IMR-90 (cell line): ENCODE results near the gene MRPL10. TPM values are rescaled to one million over a fixed set of nuclear protein-coding genes. Genes with fewer than 3 reads are reported as not detected.

Experiments
- ATAC-seq: fragments of 200-7000 bp; cut with Tn5 transposase; 2 replicates; pipeline ENCODE4 v1.9.1; 2020; ENCODE audit warnings: low read depth, mild to moderate bottlenecking, moderate library complexity
- BruUV-seq: library from RNA; stranded (reverse); fragments of 400-500 nt; replicated peaks from 2 replicates; lab custom pipeline; 2021; lab: Mats Ljungman, UMichigan
- CTCF ChIA-PET: fragments of 300-600 bp; formaldehyde crosslinking; extraction: SDS; loops from one replicate; lab custom pipeline; 2021; ENCODE audit warnings: antibody characterized with exemption; lab: Yijun Ruan, JAX
- POLR2A ChIA-PET: fragments of 300-600 bp; sonication (Branson Sonifier 250); formaldehyde crosslinking; loops from one replicate; lab custom pipeline; 2022; ENCODE audit warnings: antibody characterized with exemption; ENCODE audit not compliant: unreplicated experiment; lab: Charles Lee
- DNase-seq: peaks from one replicate; pipeline ENCODE4 v3.0.0; 2013
- H2AFZ ChIP-seq: replicated peaks from 2 replicates; pipeline ENCODE3; 2013; ENCODE audit warnings: low read length, mild to moderate bottlenecking; ENCODE audit not compliant: poor library complexity
- H2AK5ac ChIP-seq: 2 replicates; pipeline ENCODE4 v1.6.1; 2013; ENCODE audit warnings: low read depth, low read length, inconsistent platforms
- H2AK9ac ChIP-seq: replicated peaks from 2 replicates; pipeline ENCODE3; 2013; ENCODE audit warnings: mild to moderate bottlenecking, low read depth, low read length, moderate library complexity; ENCODE audit not compliant: poor library complexity
- H2BK120ac ChIP-seq: 2 replicates; pipeline ENCODE4 v1.6.1; 2013; ENCODE audit warnings: low read depth, low read length, inconsistent platforms
- H2BK15ac ChIP-seq: 3 replicates; pipeline ENCODE4 v1.6.1; 2013; ENCODE audit warnings: low read depth, low read length, inconsistent platforms
- H2BK20ac ChIP-seq: 2 replicates; pipeline ENCODE4 v1.6.1; 2013; ENCODE audit warnings: low read depth, mild to moderate bottlenecking, inconsistent platforms, low read length, moderate library complexity
- H2BK5ac ChIP-seq: 2 replicates; pipeline ENCODE4 v1.6.1; 2013; ENCODE audit warnings: mild to moderate bottlenecking, low read depth, low read length, inconsistent platforms; ENCODE audit not compliant: poor library complexity, severe bottlenecking
- H3K14ac ChIP-seq: replicated peaks from 2 replicates; pipeline ENCODE4 v1.6.1; 2013; ENCODE audit warnings: low read depth, low read length, inconsistent platforms
- H3K18ac ChIP-seq: 2 replicates; pipeline ENCODE4 v1.6.1; 2013; ENCODE audit warnings: low read depth, low read length, control low read depth
- H3K23ac ChIP-seq: 2 replicates; pipeline ENCODE4 v1.6.1; 2013; ENCODE audit warnings: low read depth, low read length, inconsistent platforms
- H3K27ac ChIP-seq: 2 replicates; pipeline ENCODE4 v1.5.1; 2013; ENCODE audit warnings: mild to moderate bottlenecking, control low read depth, low read length; ENCODE audit not compliant: insufficient read depth
- H3K27me3 ChIP-seq: 2 replicates; pipeline ENCODE4 v1.6.1; 2013; ENCODE audit warnings: low read length; ENCODE audit not compliant: control insufficient read depth, insufficient read depth
- H3K36me3 ChIP-seq: 2 replicates; pipeline ENCODE4 v1.6.1; 2013; ENCODE audit warnings: low read length, mixed read lengths; ENCODE audit not compliant: control insufficient read depth, insufficient read depth
- H3K4ac ChIP-seq: 2 replicates; pipeline ENCODE4 v1.6.1; 2013; ENCODE audit warnings: low read depth, low read length, inconsistent platforms
- H3K4me1 ChIP-seq: 2 replicates; pipeline ENCODE4 v1.6.1; 2013; ENCODE audit warnings: low read length, mixed read lengths; ENCODE audit not compliant: control insufficient read depth, insufficient read depth
- H3K4me2 ChIP-seq: 2 replicates; pipeline ENCODE4 v1.6.1; 2013; ENCODE audit warnings: low read depth, mild to moderate bottlenecking, control low read depth, low read length, moderate library complexity
- H3K4me3 ChIP-seq: 2 replicates; pipeline ENCODE4 v1.5.1; 2013; ENCODE audit warnings: low read depth, mild to moderate bottlenecking, control low read depth, low read length, moderate library complexity; ENCODE audit not compliant: insufficient read depth
- H3K56ac ChIP-seq: 2 replicates; pipeline ENCODE4 v1.6.1; 2013; ENCODE audit warnings: low read length, inconsistent platforms; ENCODE audit not compliant: insufficient read depth; ENCODE audit errors: extremely low read depth
- H3K79me1 ChIP-seq, 2 experiments: 2 replicates each; pipeline ENCODE4 v1.6.1; 2013; ENCODE audit warnings: low read length in 2 of 2, inconsistent platforms in 1 of 2, low read depth in 1 of 2
- H3K9ac ChIP-seq: 2 replicates; pipeline ENCODE4 v1.6.1; 2013; ENCODE audit warnings: low read depth, low read length, control low read depth
- H3K9me1 ChIP-seq: 2 replicates; pipeline ENCODE4 v1.6.1; 2013; ENCODE audit warnings: low read length, inconsistent platforms; ENCODE audit not compliant: insufficient read depth
- H3K9me3 ChIP-seq: 2 replicates; pipeline ENCODE4 v1.6.1; 2013; ENCODE audit warnings: low read length; ENCODE audit not compliant: control insufficient read depth, insufficient read depth
- H4K20me1 ChIP-seq: 2 replicates; pipeline ENCODE4 v1.6.1; 2013; ENCODE audit warnings: low read length, inconsistent platforms; ENCODE audit not compliant: insufficient read depth
- H4K5ac ChIP-seq: 2 replicates; pipeline ENCODE4 v1.6.1; 2013; ENCODE audit warnings: mild to moderate bottlenecking, low read depth, low read length, control low read depth
- H4K8ac ChIP-seq, 2 experiments: 2 replicates each; pipeline ENCODE4 v1.6.1; 2013; ENCODE audit warnings: low read depth in 2 of 2, low read length in 2 of 2, control low read depth in 1 of 2, inconsistent platforms in 1 of 2
- H4K91ac ChIP-seq: 2 replicates; pipeline ENCODE4 v1.6.1; 2013; ENCODE audit warnings: low read depth, low read length, inconsistent platforms; ENCODE audit not compliant: insufficient read depth
- CTCF ChIP-seq: conservative IDR thresholded peaks from 2 replicates; pipeline ENCODE4 v1.5.1; 2012; ENCODE audit warnings: mild to moderate bottlenecking, low read depth, low read length, improper control_type of control experiment
- MAZ ChIP-seq: IDR thresholded peaks from 2 replicates; pipeline ENCODE4 v1.6.1; 2012; ENCODE audit warnings: low read depth, mild to moderate bottlenecking, low read length, improper control_type of control experiment, moderate library complexity, borderline replicate concordance
- RFX5 ChIP-seq: IDR thresholded peaks from 2 replicates; pipeline ENCODE4 v1.8.0; 2012; ENCODE audit warnings: low read depth, mild to moderate bottlenecking, low read length, moderate library complexity
- SMC3 ChIP-seq: fragments of 150-350 bp; IDR thresholded peaks from 2 replicates; pipeline ENCODE4 v1.6.1; 2016; ENCODE audit warnings: low read depth, mild to moderate bottlenecking, antibody characterized with exemption, low read length, moderate library complexity
- WGBS, 2 experiments: methylation state at CpG; one replicate each; pipeline versions ENCODE4 v1.1.5 to v1.1.7; 2013; ENCODE audit warnings: missing lambda C conversion rate in 2 of 2; ENCODE audit not compliant: insufficient read length in 1 of 2; ENCODE audit errors: extremely low coverage in 2 of 2; 5-methylcytosine and 5-hydroxymethylcytosine counted together
- dilution Hi-C: fragments of 300-500 bp; cut with HindIII; formaldehyde crosslinking; loops from one replicate; pipeline ENCODE4 v1.14.3; 2018; ENCODE audit warnings: low sequenced_read_pairs; ENCODE audit not compliant: unreplicated experiment
- in situ Hi-C: fragments of 300-500 bp; cut with MboI; formaldehyde crosslinking; loops from 3 replicates; pipeline ENCODE4 v1.14.3; 2019; ENCODE audit warnings: low sequenced_read_pairs, inconsistent platforms, mixed read lengths
- intact Hi-C: fragments of 100-400 bp; cut with micrococcal nuclease; formaldehyde crosslinking; loops from 2 replicates; pipeline ENCODE4 v1.10.0; 2022
- polyA plus RNA-seq, 3 experiments: library from polyadenylated mRNA; depleted of rRNA; stranded (reverse); fragments of >200 nt; gene quantifications; 2 replicates each; pipeline ENCODE4 v1.2.3, GENCODE V29; 2012; ENCODE audit warnings: low replicate concordance in 1 of 3
- total RNA-seq: library from RNA; depleted of rRNA; stranded (reverse); fragments of >200 nt; gene quantifications from 2 replicates; pipeline ENCODE4 v1.2.3, GENCODE V29; 2012

The MRPL10 gene
- total and polyA plus RNA-seq, 2 of the 4 experiments (the other 2 are of a cell fraction), result 32.3 to 61.8 TPM

- H3K4me1 ChIP-seq, result no peaks in the 10 kb centered on the region
- no peak overlapping the region for H2AFZ ChIP-seq
- H3K56ac ChIP-seq, result no peak overlapping the region
- no peak overlapping the region for H3K4me2 ChIP-seq
- no peak overlapping the region for H3K9ac ChIP-seq
- H3K27ac ChIP-seq, result no peak overlapping the region
- in situ Hi-C loops, result no loop called here
- H2BK120ac ChIP-seq, result no peak overlapping the region
- H3K14ac ChIP-seq, result no peak overlapping the region
- H3K23ac ChIP-seq, result no peak overlapping the region
- DNase-seq, result no peak
- ATAC-seq, result no peak
- POLR2A ChIA-PET, result no interaction called here
- H4K20me1 ChIP-seq, result peaks cover 3% of the 10 kb centered on the region; the same call in 1 of the 2 replicates
- TF ChIP-seq MAZ (no peak), RFX5 (no peak), CTCF (no peak), SMC3 (no peak)
- no peak overlapping the region for H3K4me3 ChIP-seq
- no peak overlapping the region for H2AK9ac ChIP-seq
- H2AK5ac ChIP-seq, result no peak overlapping the region
- H3K36me3 ChIP-seq, result no peaks in the 10 kb centered on the region
- H3K27me3 ChIP-seq, result peaks cover 56% of the 10 kb centered on the region
- BruUV-seq, result no TSS peak
- CTCF ChIA-PET, result interaction anchor here (2.0 kb wide), 1 partner anchor 9 kb away, joined by 5 read pairs; no protein-coding TSS in a partner anchor
- H2BK15ac ChIP-seq, result no peak overlapping the region
- H3K79me1 ChIP-seq, result no peaks in the 10 kb centered on the region
- H3K9me1 ChIP-seq, result no peaks in the 10 kb centered on the region
- WGBS, 2 experiments, result no CpG with 5 or more reads among the region's 5 CpGs
- no peak overlapping the region for H2BK5ac ChIP-seq
- no peak overlapping the region for H4K8ac ChIP-seq
- dilution Hi-C loops, result no loop called here
- H3K9me3 ChIP-seq, result no peaks in the 10 kb centered on the region
- intact Hi-C loops, result no loop called here
- H4K91ac ChIP-seq, result no peak overlapping the region
- no peak overlapping the region for H3K4ac ChIP-seq
- H4K5ac ChIP-seq, result no peak overlapping the region
- H3K18ac ChIP-seq, result no peak overlapping the region
- no peak overlapping the region for H2BK20ac ChIP-seq
Observed at GRCh38 chr17:47781397-47781796, 49.9 kb downstream of the MRPL10 start.
